ENCODE measurements around the gene ZNF771. TPM values are rescaled to one million over a fixed set of nuclear protein-coding genes. Genes with fewer than 3 reads are reported as not detected.

Gene ZNF771
- total and polyA plus RNA-seq, 2 donors (not counting 3 experiments of a cell fraction or from before 2014, with no cell fraction given): 11.7 to 16.8 TPM

GRCh38 chr16:30358990-30359870, 48.2 kb upstream of the ZNF771 start:
- no peak overlapping the region for H3K4me2 ChIP-seq (ENCODE audit: insufficient read depth, low read length)
- no peak overlapping the region for H3K9ac ChIP-seq (replicated peaks; ENCODE audit: extremely low read depth, insufficient read depth, low read length)
- no peak overlapping the region for H3K27ac ChIP-seq (ENCODE audit: insufficient read depth, low read depth, low read length)
- H3K9me1 ChIP-seq (replicated peaks; ENCODE audit: control insufficient read depth, extremely low read depth, insufficient read depth, low read length): no peaks in the 10 kb centered on the region
- H3K36me3 ChIP-seq (ENCODE audit: control insufficient read depth in 2 of 2, extremely low read depth in 1 of 2, insufficient read depth in 2 of 2, low read length in 2 of 2): peaks cover 0 to 27% of the 10 kb centered on the region in 2 experiments
- intact Hi-C loops (cut with micrococcal nuclease): no loop called here
- dilution Hi-C loops (cut with MboI; ENCODE audit: extremely low pct_ligation_motif_present, low sequenced_read_pairs): no loop called here
- DNase-seq (ENCODE audit: low read depth, low spot score) (no peak), FAIRE-seq (no peak)
- H3K4me3 ChIP-seq (replicated peaks in 1 of 3; ENCODE audit: insufficient read depth in 1 of 3, low read depth in 1 of 3, low read length in 3 of 3): no peak overlapping the region
- no peak for TF ChIP-seq EZH2 (IDR thresholded peaks at IDR 0.05; ENCODE audit: borderline replicate concordance, low read depth, low read length, severe bottlenecking)
- TF ChIP-seq MAX (IDR thresholded peaks at IDR 0.05; ENCODE audit: insufficient read depth, insufficient read length): no peak
- TF ChIP-seq CTCF (IDR thresholded peaks at IDR 0.05; ENCODE audit: extremely low read depth in 1 of 2, insufficient read depth in 1 of 2, low read depth in 1 of 2, low read length in 2 of 2): no peak
- no peak for TF ChIP-seq POLR2AphosphoS5 (IDR thresholded peaks at IDR 0.05; ENCODE audit: insufficient read depth, low read depth, low read length)
- no peak for TF ChIP-seq MYC (IDR thresholded peaks at IDR 0.05; ENCODE audit: low read depth, low read length)
- TF ChIP-seq POLR2A (IDR thresholded peaks at IDR 0.05; ENCODE audit: low read depth, low read length): no peak
- no peak for TF ChIP-seq JUN (IDR thresholded peaks at IDR 0.05; ENCODE audit: borderline replicate concordance, insufficient read depth, insufficient read length, low read depth)
- no peak for TF ChIP-seq FOS (IDR thresholded peaks at IDR 0.05; ENCODE audit: borderline replicate concordance, insufficient read depth, low read length)
- no peak for TF ChIP-seq GATA2 (IDR thresholded peaks at IDR 0.05; ENCODE audit: insufficient read depth, insufficient read length, low read depth, low read length)
- no peaks in the 10 kb centered on the region for H4K20me1 ChIP-seq (replicated peaks; ENCODE audit: control insufficient read depth, extremely low read depth, insufficient read depth, low read length)
- no peaks in the 10 kb centered on the region for H3K27me3 ChIP-seq (ENCODE audit: control insufficient read depth in 2 of 2, insufficient read depth in 2 of 2, low read length in 2 of 2)
- POLR2A ChIA-PET: no interaction called here
- peaks cover 33% of the 10 kb centered on the region for H3K79me2 ChIP-seq (ENCODE audit: control insufficient read depth, insufficient read depth, low read length)
- H3K4me1 ChIP-seq (ENCODE audit: control insufficient read depth, extremely low read depth, insufficient read depth, low read length): peaks cover 10% of the 10 kb centered on the region
- no TSS peak for BruUV-seq (replicated peaks)
- no peaks in the 10 kb centered on the region for H3K9me3 ChIP-seq (replicated peaks; ENCODE audit: control insufficient read depth, insufficient read depth, low read length)
- CTCF ChIA-PET: interaction anchor here (1.8 kb wide), 1 partner anchor 50 kb away, joined by 5 read pairs; no protein-coding TSS in a partner anchor
- no peak overlapping the region for H2AFZ ChIP-seq (ENCODE audit: low read depth, low read length)

Data from endothelial cell of umbilical vein (primary cell).